WTC11 (cell line): ENCODE measurements around the gene LRRC10. TPM values are rescaled to one million over a fixed set of nuclear protein-coding genes. Genes with fewer than 3 reads are reported as not detected.

ENCODE experiments used
- ATAC-seq: fragments of 200-7000 bp; cut with Tn5 transposase; 2 replicates; pipeline ENCODE4 v1.10.0; 2021; ENCODE audit warnings: mild to moderate bottlenecking, moderate library complexity
- CTCF ChIA-PET: fragments of 300-600 bp; sonication (Branson Sonifier 250); formaldehyde crosslinking; loops from one replicate; lab custom pipeline; 2021; ENCODE audit warnings: antibody characterized with exemption; lab: Charles Lee
- POLR2A ChIA-PET: fragments of 350-600 bp; sonication (Branson Sonifier 250); formaldehyde crosslinking; loops from one replicate; lab custom pipeline; 2021; ENCODE audit warnings: antibody characterized with exemption; lab: Charles Lee
- DNase-seq: peaks from one replicate; pipeline ENCODE4 v3.0.0; 2021; ENCODE audit warnings: low spot score
- H3K27ac Mint-ChIP-seq: 2 replicates; pipeline ENCODE4 v1.8.0; 2021; ENCODE audit warnings: mixed read lengths
- H3K27me3 Mint-ChIP-seq: 2 replicates; pipeline ENCODE4 v1.8.0; 2021; ENCODE audit warnings: low read depth, mild to moderate bottlenecking, moderate library complexity, mixed read lengths
- H3K36me3 Mint-ChIP-seq: 2 replicates; pipeline ENCODE4 v1.8.0; 2021; ENCODE audit warnings: mixed read lengths
- H3K4me1 Mint-ChIP-seq: 2 replicates; pipeline ENCODE4 v1.8.0; 2022; ENCODE audit warnings: mixed read lengths
- H3K4me3 Mint-ChIP-seq: 2 replicates; pipeline ENCODE4 v1.8.0; 2021; ENCODE audit warnings: mild to moderate bottlenecking, moderate library complexity, mixed read lengths
- H3K9me3 Mint-ChIP-seq: 2 replicates; pipeline ENCODE4 v1.8.0; 2021; ENCODE audit warnings: mixed read lengths
- ATF3 ChIP-seq: sonication (generic); formaldehyde crosslinking; conservative IDR thresholded peaks from 2 replicates; pipeline ENCODE4 v1.8.1; 2022; ENCODE audit warnings: mild to moderate bottlenecking, missing genetic modification reagents
- ATF6 ChIP-seq: sonication (generic); formaldehyde crosslinking; IDR thresholded peaks from 2 replicates; pipeline ENCODE4 v1.8.1; 2023; ENCODE audit warnings: mild to moderate bottlenecking, missing genetic modification reagents
- CDX4 ChIP-seq: fragments of 250-450 bp; sonication (Bioruptor Pico); IDR thresholded peaks from 2 replicates; pipeline ENCODE4 v1.9.0; 2021; ENCODE audit warnings: moderate library complexity, mild to moderate bottlenecking, inconsistent platforms, borderline replicate concordance
- CREB1 ChIP-seq: sonication (generic); formaldehyde crosslinking; IDR thresholded peaks from 2 replicates; pipeline ENCODE4 v1.8.0; 2023; ENCODE audit warnings: mild to moderate bottlenecking, missing genetic modification reagents
- E2F4 ChIP-seq: sonication (generic); formaldehyde crosslinking; IDR thresholded peaks from 2 replicates; pipeline ENCODE4 v1.8.1; 2022; ENCODE audit warnings: low read depth, mild to moderate bottlenecking, moderate library complexity, missing genetic modification reagents, borderline replicate concordance
- E2F5 ChIP-seq: sonication (generic); formaldehyde crosslinking; IDR thresholded peaks from 2 replicates; pipeline ENCODE4 v1.8.1; 2022; ENCODE audit warnings: mild to moderate bottlenecking, moderate library complexity, missing genetic modification reagents
- ETV6 ChIP-seq: sonication (generic); formaldehyde crosslinking; IDR thresholded peaks from 2 replicates; pipeline ENCODE4 v1.8.1; 2022; ENCODE audit warnings: mild to moderate bottlenecking, missing genetic modification reagents
- FOXK1 ChIP-seq: sonication (generic); formaldehyde crosslinking; IDR thresholded peaks from 2 replicates; pipeline ENCODE4 v1.8.0; 2022; ENCODE audit warnings: mild to moderate bottlenecking, moderate library complexity, missing genetic modification reagents
- MAX ChIP-seq: sonication (generic); formaldehyde crosslinking; IDR thresholded peaks from 2 replicates; pipeline ENCODE4 v1.8.0; 2022; ENCODE audit warnings: mild to moderate bottlenecking, missing genetic modification reagents
- MYBL2 ChIP-seq: sonication (generic); formaldehyde crosslinking; IDR thresholded peaks from 2 replicates; pipeline ENCODE4 v1.8.1; 2023; ENCODE audit warnings: mild to moderate bottlenecking, moderate library complexity, missing genetic modification reagents
- NFE2L1 ChIP-seq: sonication (generic); formaldehyde crosslinking; IDR thresholded peaks from 2 replicates; pipeline ENCODE4 v1.8.1; 2023; ENCODE audit warnings: missing genetic modification reagents
- RORB ChIP-seq: fragments of 250-450 bp; sonication (Bioruptor Pico); IDR thresholded peaks from 2 replicates; pipeline ENCODE4 v1.9.0; 2021; ENCODE audit warnings: mild to moderate bottlenecking
- SMAD3 ChIP-seq: sonication (generic); formaldehyde crosslinking; IDR thresholded peaks from 2 replicates; pipeline ENCODE4 v1.8.0; 2022; ENCODE audit warnings: missing genetic modification reagents, mild to moderate bottlenecking, borderline replicate concordance
- SP1 ChIP-seq: sonication (generic); formaldehyde crosslinking; conservative IDR thresholded peaks from 2 replicates; pipeline ENCODE4 v1.8.1; 2022; ENCODE audit warnings: missing genetic modification reagents
- TCF7 ChIP-seq: sonication (generic); formaldehyde crosslinking; IDR thresholded peaks from 2 replicates; pipeline ENCODE4 v1.8.0; 2022; ENCODE audit warnings: mild to moderate bottlenecking, low read depth, missing genetic modification reagents, moderate library complexity
- TEAD1 ChIP-seq: sonication (generic); formaldehyde crosslinking; IDR thresholded peaks from 2 replicates; pipeline ENCODE4 v1.8.0; 2022; ENCODE audit warnings: mild to moderate bottlenecking, missing genetic modification reagents
- TP53 ChIP-seq: sonication (generic); formaldehyde crosslinking; IDR thresholded peaks from 2 replicates; pipeline ENCODE4 v1.8.1; 2023; ENCODE audit warnings: mild to moderate bottlenecking, missing genetic modification reagents
- total RNA-seq: library from RNA; stranded (reverse); gene quantifications from 3 replicates; pipeline ENCODE4 v1.2.3, GENCODE V29; 2021
- TF ChIP-seq, protein P1 (sequence below): sonication (generic); formaldehyde crosslinking; IDR thresholded peaks from 2 replicates; pipeline ENCODE4 v1.8.1; 2023; ENCODE audit warnings: mild to moderate bottlenecking, missing genetic modification reagents, borderline replicate concordance
- TF ChIP-seq, protein P2 (sequence below): sonication (generic); formaldehyde crosslinking; IDR thresholded peaks from 2 replicates; pipeline ENCODE4 v1.8.0; 2022; ENCODE audit warnings: mild to moderate bottlenecking, missing genetic modification reagents
- TF ChIP-seq, protein P3 (sequence below): fragments of 250-450 bp; sonication (Bioruptor Pico); IDR thresholded peaks from 2 replicates; pipeline ENCODE4 v1.8.0; 2021; ENCODE audit warnings: mild to moderate bottlenecking
- TF ChIP-seq, protein P4 (sequence below): fragments of 250-450 bp; sonication (Bioruptor Pico); IDR thresholded peaks from 2 replicates; pipeline ENCODE4 v2.1.2; 2022; ENCODE audit warnings: mild to moderate bottlenecking, moderate library complexity
- TF ChIP-seq, protein P5 (sequence below): fragments of 250-450 bp; sonication (Bioruptor Pico); IDR thresholded peaks from 2 replicates; pipeline ENCODE4 v1.9.0; 2021; ENCODE audit warnings: mild to moderate bottlenecking

LRRC10 gene
- total RNA-seq, 1 experiment from 2014 or later, result not detected

- Mint-ChIP-seq H3K27me3 (no peaks in the 10 kb centered on the region), H3K4me3 (no peak overlapping the region), H3K9me3 (no peaks in the 10 kb centered on the region), H3K4me1 (peaks cover 3% of the 10 kb centered on the region; the same call in 1 of the 2 replicates), H3K36me3 (peaks cover 28% of the 10 kb centered on the region), H3K27ac (no peak overlapping the region)
- no peak for ATAC-seq
- TF ChIP-seq, protein P1, sequence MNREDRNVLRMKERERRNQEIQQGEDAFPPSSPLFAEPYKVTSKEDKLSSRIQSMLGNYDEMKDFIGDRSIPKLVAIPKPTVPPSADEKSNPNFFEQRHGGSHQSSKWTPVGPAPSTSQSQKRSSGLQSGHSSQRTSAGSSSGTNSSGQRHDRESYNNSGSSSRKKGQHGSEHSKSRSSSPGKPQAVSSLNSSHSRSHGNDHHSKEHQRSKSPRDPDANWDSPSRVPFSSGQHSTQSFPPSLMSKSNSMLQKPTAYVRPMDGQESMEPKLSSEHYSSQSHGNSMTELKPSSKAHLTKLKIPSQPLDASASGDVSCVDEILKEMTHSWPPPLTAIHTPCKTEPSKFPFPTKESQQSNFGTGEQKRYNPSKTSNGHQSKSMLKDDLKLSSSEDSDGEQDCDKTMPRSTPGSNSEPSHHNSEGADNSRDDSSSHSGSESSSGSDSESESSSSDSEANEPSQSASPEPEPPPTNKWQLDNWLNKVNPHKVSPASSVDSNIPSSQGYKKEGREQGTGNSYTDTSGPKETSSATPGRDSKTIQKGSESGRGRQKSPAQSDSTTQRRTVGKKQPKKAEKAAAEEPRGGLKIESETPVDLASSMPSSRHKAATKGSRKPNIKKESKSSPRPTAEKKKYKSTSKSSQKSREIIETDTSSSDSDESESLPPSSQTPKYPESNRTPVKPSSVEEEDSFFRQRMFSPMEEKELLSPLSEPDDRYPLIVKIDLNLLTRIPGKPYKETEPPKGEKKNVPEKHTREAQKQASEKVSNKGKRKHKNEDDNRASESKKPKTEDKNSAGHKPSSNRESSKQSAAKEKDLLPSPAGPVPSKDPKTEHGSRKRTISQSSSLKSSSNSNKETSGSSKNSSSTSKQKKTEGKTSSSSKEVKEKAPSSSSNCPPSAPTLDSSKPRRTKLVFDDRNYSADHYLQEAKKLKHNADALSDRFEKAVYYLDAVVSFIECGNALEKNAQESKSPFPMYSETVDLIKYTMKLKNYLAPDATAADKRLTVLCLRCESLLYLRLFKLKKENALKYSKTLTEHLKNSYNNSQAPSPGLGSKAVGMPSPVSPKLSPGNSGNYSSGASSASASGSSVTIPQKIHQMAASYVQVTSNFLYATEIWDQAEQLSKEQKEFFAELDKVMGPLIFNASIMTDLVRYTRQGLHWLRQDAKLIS (CRISPR knock-in tag), result no peak
- TF ChIP-seq, protein P2, sequence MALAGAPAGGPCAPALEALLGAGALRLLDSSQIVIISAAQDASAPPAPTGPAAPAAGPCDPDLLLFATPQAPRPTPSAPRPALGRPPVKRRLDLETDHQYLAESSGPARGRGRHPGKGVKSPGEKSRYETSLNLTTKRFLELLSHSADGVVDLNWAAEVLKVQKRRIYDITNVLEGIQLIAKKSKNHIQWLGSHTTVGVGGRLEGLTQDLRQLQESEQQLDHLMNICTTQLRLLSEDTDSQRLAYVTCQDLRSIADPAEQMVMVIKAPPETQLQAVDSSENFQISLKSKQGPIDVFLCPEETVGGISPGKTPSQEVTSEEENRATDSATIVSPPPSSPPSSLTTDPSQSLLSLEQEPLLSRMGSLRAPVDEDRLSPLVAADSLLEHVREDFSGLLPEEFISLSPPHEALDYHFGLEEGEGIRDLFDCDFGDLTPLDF (CRISPR knock-in tag), result no peak
- TF ChIP-seq TEAD1 (CRISPR knock-in tag) (no peak), TP53 (CRISPR knock-in tag) (no peak), E2F5 (CRISPR knock-in tag) (no peak), SP1 (no peak), TCF7 (CRISPR knock-in tag) (no peak), NFE2L1 (no peak), MAX (CRISPR knock-in tag) (no peak), FOXK1 (CRISPR knock-in tag) (no peak), SMAD3 (CRISPR knock-in tag) (no peak), RORB (no peak), MYBL2 (CRISPR knock-in tag) (no peak), ETV6 (CRISPR knock-in tag) (no peak)
- TF ChIP-seq, protein P3, sequence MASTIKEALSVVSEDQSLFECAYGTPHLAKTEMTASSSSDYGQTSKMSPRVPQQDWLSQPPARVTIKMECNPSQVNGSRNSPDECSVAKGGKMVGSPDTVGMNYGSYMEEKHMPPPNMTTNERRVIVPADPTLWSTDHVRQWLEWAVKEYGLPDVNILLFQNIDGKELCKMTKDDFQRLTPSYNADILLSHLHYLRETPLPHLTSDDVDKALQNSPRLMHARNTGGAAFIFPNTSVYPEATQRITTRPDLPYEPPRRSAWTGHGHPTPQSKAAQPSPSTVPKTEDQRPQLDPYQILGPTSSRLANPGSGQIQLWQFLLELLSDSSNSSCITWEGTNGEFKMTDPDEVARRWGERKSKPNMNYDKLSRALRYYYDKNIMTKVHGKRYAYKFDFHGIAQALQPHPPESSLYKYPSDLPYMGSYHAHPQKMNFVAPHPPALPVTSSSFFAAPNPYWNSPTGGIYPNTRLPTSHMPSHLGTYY, result no peak
- TF ChIP-seq, protein P4, sequence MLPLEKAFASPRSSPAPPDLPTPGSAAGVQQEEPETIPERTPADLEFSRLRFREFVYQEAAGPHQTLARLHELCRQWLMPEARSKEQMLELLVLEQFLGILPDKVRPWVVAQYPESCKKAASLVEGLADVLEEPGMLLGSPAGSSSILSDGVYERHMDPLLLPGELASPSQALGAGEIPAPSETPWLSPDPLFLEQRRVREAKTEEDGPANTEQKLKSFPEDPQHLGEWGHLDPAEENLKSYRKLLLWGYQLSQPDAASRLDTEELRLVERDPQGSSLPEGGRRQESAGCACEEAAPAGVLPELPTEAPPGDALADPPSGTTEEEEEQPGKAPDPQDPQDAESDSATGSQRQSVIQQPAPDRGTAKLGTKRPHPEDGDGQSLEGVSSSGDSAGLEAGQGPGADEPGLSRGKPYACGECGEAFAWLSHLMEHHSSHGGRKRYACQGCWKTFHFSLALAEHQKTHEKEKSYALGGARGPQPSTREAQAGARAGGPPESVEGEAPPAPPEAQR, result no peak
- TF ChIP-seq, protein P5, sequence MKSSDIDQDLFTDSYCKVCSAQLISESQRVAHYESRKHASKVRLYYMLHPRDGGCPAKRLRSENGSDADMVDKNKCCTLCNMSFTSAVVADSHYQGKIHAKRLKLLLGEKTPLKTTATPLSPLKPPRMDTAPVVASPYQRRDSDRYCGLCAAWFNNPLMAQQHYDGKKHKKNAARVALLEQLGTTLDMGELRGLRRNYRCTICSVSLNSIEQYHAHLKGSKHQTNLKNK, result no peak
- no peak for DNase-seq
- ChIA-PET POLR2A (no interaction called here), CTCF (interaction anchor here (1.0 to 4.2 kb wide), 18 partner anchors 8 to 414 kb away, joined by 3 to 34 read pairs (median 4); partner anchors contain the start of gene FRS2)
These were observed 40.6 kb downstream of the LRRC10 start for GRCh38 chr12:69570000-69570516.

DNA sequence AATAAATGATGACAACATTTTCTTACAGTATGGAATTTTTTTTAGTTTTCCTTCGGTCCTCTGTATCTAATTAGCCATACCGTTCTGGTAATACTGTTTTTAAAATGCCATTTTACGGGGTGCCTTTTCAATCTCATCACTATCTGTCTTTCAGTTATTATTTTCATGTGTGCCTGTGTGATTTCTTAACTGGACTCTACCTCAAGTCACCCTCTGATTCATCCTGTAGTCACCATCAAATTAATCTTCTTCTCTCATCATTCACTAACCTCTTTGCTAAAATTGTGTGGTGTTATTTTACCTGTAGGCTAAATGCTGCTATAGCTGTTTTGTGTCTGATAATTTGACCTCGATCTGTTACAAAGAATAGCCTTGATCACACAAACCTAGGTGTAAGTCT lies 41.5 kb downstream of the LRRC10 start:
- Mint-ChIP-seq H3K9me3 (no peaks in the 10 kb centered on the region), H3K4me1 (peaks cover 3% of the 10 kb centered on the region; the same call in 1 of the 2 replicates), H3K4me3 (no peak overlapping the region), H3K36me3 (peaks cover 21% of the 10 kb centered on the region), H3K27ac (no peak overlapping the region; the same call in 1 of the 2 replicates), H3K27me3 (no peaks in the 10 kb centered on the region)
- CTCF ChIA-PET, result interaction anchor here (1.1 to 4.2 kb wide), 5 partner anchors 12 to 279 kb away, joined by 4 to 34 read pairs (median 8); partner anchors contain the start of gene FRS2
- DNase-seq (no peak), ATAC-seq (no peak)
- POLR2A ChIA-PET, result no interaction called here
- TF ChIP-seq CREB1 (no peak), ATF6 (no peak), CDX4 (CRISPR knock-in tag) (no peak), ATF3 (CRISPR knock-in tag) (no peak), E2F4 (CRISPR knock-in tag) (no peak)
